Endothelial cell of umbilical vein (primary cell): Measurements from ENCODE around the gene PGA5. TPM values are rescaled to one million over a fixed set of nuclear protein-coding genes. Genes with fewer than 3 reads are reported as not detected.
"Not testable (repeated sequence)": the region's sequence is repeated elsewhere in the genome, so short reads cannot be mapped to it uniquely, and the experiment has no call there.

Source experiments
- BruUV-seq: library from RNA; stranded (reverse); fragments of 400-500 nt; replicated peaks from 2 replicates; lab custom pipeline; 2021; lab: Mats Ljungman, UMichigan
- CTCF ChIA-PET: fragments of 300-600, 350-600 bp; sonication (Branson Sonifier 250); formaldehyde crosslinking; loops from one replicate; lab custom pipeline; 2021; ENCODE audit warnings: antibody characterized with exemption, inconsistent platforms; lab: Charles Lee
- POLR2A ChIA-PET: fragments of 300-600, 350-600 bp; sonication (Branson Sonifier 250); formaldehyde crosslinking; loops from one replicate; lab custom pipeline; 2021; ENCODE audit warnings: antibody characterized with exemption, inconsistent platforms; lab: Charles Lee
- DNase-seq: peaks from one replicate; pipeline ENCODE4 v3.0.0-alpha.2; 2011; ENCODE audit warnings: low read depth, low spot score
- FAIRE-seq: peaks from 2 replicates; lab custom pipeline; 2011; peaks lifted over from hg19 to GRCh38; lab: Jason Lieb, UNC
- H2AFZ ChIP-seq: 2 replicates; pipeline ENCODE4 v1.6.0; 2012; ENCODE audit warnings: low read depth, low read length, control low read depth, inconsistent platforms
- H3K27ac ChIP-seq: 2 replicates; pipeline ENCODE4 v1.5.1; 2011; ENCODE audit warnings: low read depth, mild to moderate bottlenecking, control low read depth, low read length, moderate library complexity; ENCODE audit not compliant: insufficient read depth
- H3K27me3 ChIP-seq, 2 experiments: 2 replicates each; pipeline versions ENCODE4 v1.6.0 to v1.6.1; 2011; ENCODE audit warnings: low read length in 2 of 2, mixed read lengths in 1 of 2; ENCODE audit not compliant: control insufficient read depth in 2 of 2, insufficient read depth in 2 of 2
- H3K36me3 ChIP-seq, 2 experiments: 2 replicates in 1 of 2; 3 replicates in 1 of 2; pipeline ENCODE4 v1.5.1; 2011; ENCODE audit warnings: low read length in 2 of 2, mild to moderate bottlenecking in 1 of 2, moderate library complexity in 1 of 2; ENCODE audit not compliant: control insufficient read depth in 2 of 2, insufficient read depth in 2 of 2; ENCODE audit errors: extremely low read depth in 1 of 2
- H3K4me1 ChIP-seq: 3 replicates; pipeline ENCODE4 v1.5.1; 2011; ENCODE audit warnings: mild to moderate bottlenecking, low read length; ENCODE audit not compliant: control insufficient read depth, insufficient read depth; ENCODE audit errors: extremely low read depth
- H3K4me2 ChIP-seq: 2 replicates; pipeline ENCODE4 v1.6.1; 2011; ENCODE audit warnings: low read length, control low read depth, mixed read lengths; ENCODE audit not compliant: insufficient read depth
- H3K4me3 ChIP-seq, 3 experiments: fragments of 200-600 bp in 1 of 3; sonication (generic), shearing (Covaris generic) in 1 of 3; replicated peaks in 1 of 3; 2 replicates each; pipeline ENCODE4 v1.5.1; 2011 to 2016; ENCODE audit warnings: control low read depth in 3 of 3, low read length in 3 of 3, mild to moderate bottlenecking in 2 of 3, inconsistent platforms in 1 of 3, low read depth in 1 of 3, moderate library complexity in 1 of 3; ENCODE audit not compliant: insufficient read depth in 1 of 3
- H3K79me2 ChIP-seq: 2 replicates; pipeline ENCODE4 v1.6.0; 2012; ENCODE audit warnings: low read length, inconsistent platforms; ENCODE audit not compliant: control insufficient read depth, insufficient read depth
- H3K9ac ChIP-seq: replicated peaks from 2 replicates; pipeline ENCODE3; 2011; ENCODE audit warnings: low read length, control low read depth; ENCODE audit not compliant: insufficient read depth; ENCODE audit errors: extremely low read depth
- H3K9me1 ChIP-seq: replicated peaks from 3 replicates; pipeline ENCODE4 v1.6.0; 2011; ENCODE audit warnings: mild to moderate bottlenecking, low read length; ENCODE audit not compliant: control insufficient read depth, insufficient read depth; ENCODE audit errors: extremely low read depth
- H3K9me3 ChIP-seq: replicated peaks from 2 replicates; pipeline ENCODE4 v1.5.1; 2012; ENCODE audit warnings: low read length, inconsistent platforms; ENCODE audit not compliant: control insufficient read depth, insufficient read depth
- H4K20me1 ChIP-seq: replicated peaks from 2 replicates; pipeline ENCODE3; 2011; ENCODE audit warnings: mild to moderate bottlenecking, low read length; ENCODE audit not compliant: control insufficient read depth, insufficient read depth; ENCODE audit errors: extremely low read depth
- dilution Hi-C: fragments of 300-500 bp; cut with MboI; formaldehyde crosslinking; loops from one replicate; pipeline ENCODE4 v1.15.0; 2019; ENCODE audit warnings: low sequenced_read_pairs; ENCODE audit not compliant: extremely low pct_ligation_motif_present
- intact Hi-C: fragments of 100-400 bp; cut with micrococcal nuclease; formaldehyde crosslinking; loops from one replicate; pipeline ENCODE4 v1.10.0; 2022
- polyA plus RNA-seq, 4 experiments: library from polyadenylated mRNA; depleted of rRNA in 3 of 4; stranded (reverse) in 3 of 4; unstranded in 1 of 4; fragments of >200 nt; gene quantifications; 2 replicates each; pipeline versions ENCODE4 v1.2.1 to v1.2.3, GENCODE V29; 2011 to 2012; ENCODE audit warnings: missing spikeins in 1 of 4
- total RNA-seq: library from RNA; stranded (reverse); gene quantifications from 2 replicates; pipeline ENCODE4 v1.2.3, GENCODE V29; 2021

The PGA5 gene
- total and polyA plus RNA-seq, 2 donors (not counting 3 experiments of a cell fraction or from before 2014, with no cell fraction given), result not detected

- H4K20me1 ChIP-seq, H3K4me3 ChIP-seq, dilution Hi-C loops, H3K27ac ChIP-seq, H3K9me1 ChIP-seq, H3K9ac ChIP-seq, H3K4me2 ChIP-seq, POLR2A ChIA-PET, H3K79me2 ChIP-seq, H2AFZ ChIP-seq, H3K9me3 ChIP-seq, H3K4me1 ChIP-seq, BruUV-seq, DNase-seq, CTCF ChIA-PET, intact Hi-C loops, H3K36me3 ChIP-seq, FAIRE-seq, H3K27me3 ChIP-seq: not testable (repeated sequence)
These were observed 7.1 kb downstream of the PGA5 start for GRCh38 chr11:61248071-61248470.

GRCh38 chr11:61249201-61249600 is 8.2 kb downstream of the PGA5 start:
- FAIRE-seq, intact Hi-C loops, BruUV-seq, H3K36me3 ChIP-seq, H3K9me1 ChIP-seq, H3K9me3 ChIP-seq, POLR2A ChIA-PET, H4K20me1 ChIP-seq, H3K4me3 ChIP-seq, H3K4me1 ChIP-seq, DNase-seq, H3K4me2 ChIP-seq, H2AFZ ChIP-seq, H3K27me3 ChIP-seq, H3K79me2 ChIP-seq, H3K27ac ChIP-seq, dilution Hi-C loops, H3K9ac ChIP-seq, CTCF ChIA-PET: not testable (repeated sequence)

GRCh38 chr11:61250796-61251765 is 10.1 kb downstream of the PGA5 start:
- BruUV-seq, dilution Hi-C loops, H3K4me3 ChIP-seq, H3K9me1 ChIP-seq, H3K9me3 ChIP-seq, FAIRE-seq, H3K27ac ChIP-seq, H3K4me1 ChIP-seq, DNase-seq, H3K79me2 ChIP-seq, H3K27me3 ChIP-seq, H3K4me2 ChIP-seq, H3K36me3 ChIP-seq, H3K9ac ChIP-seq, H4K20me1 ChIP-seq, H2AFZ ChIP-seq: not testable (repeated sequence)
- ChIA-PET POLR2A (interaction anchor here (0.9 kb wide), 1 partner anchor 11 kb away, joined by 4 read pairs; no protein-coding TSS in a partner anchor), CTCF (interaction anchor here (1.7 to 5.6 kb wide), 3 partner anchors 11 to 421 kb away, joined by 3 to 81 read pairs (median 7); no protein-coding TSS in a partner anchor)
- intact Hi-C loops, result loop anchor here (10.0 kb wide), 1 partner anchor 84 kb away; the partner anchor contains the start of genes DDB1 and TKFC

DNA sequence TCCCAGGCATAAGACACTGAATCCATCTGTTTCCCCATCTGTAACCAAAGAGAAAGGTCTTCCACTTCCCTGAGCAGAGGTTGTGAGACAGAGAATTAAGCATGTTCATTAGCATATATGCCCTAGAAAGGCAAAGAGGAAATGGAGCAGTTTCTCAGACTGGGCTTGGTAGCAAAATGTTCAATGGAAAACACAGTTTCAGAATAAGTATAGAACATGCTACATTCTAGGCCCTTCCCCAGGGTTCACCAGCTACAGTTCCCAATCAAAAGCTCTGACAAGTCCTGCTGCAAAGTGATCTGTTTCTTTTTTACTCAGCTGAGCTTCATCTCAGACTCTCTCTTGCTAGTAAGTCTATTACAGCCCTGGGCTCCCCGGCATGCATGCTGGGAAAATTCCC is 11.4 kb downstream of the PGA5 start:
- POLR2A ChIA-PET, dilution Hi-C loops, H3K9ac ChIP-seq, H3K79me2 ChIP-seq, FAIRE-seq, H3K4me1 ChIP-seq, H3K9me1 ChIP-seq, H3K9me3 ChIP-seq, H2AFZ ChIP-seq, H4K20me1 ChIP-seq, H3K36me3 ChIP-seq, DNase-seq, H3K27me3 ChIP-seq, H3K4me3 ChIP-seq, BruUV-seq, H3K27ac ChIP-seq, H3K4me2 ChIP-seq: not testable (repeated sequence)
- CTCF ChIA-PET, result interaction anchor here (1.7 to 5.6 kb wide), 4 partner anchors 10 to 422 kb away, joined by 3 to 81 read pairs (median 20); partner anchors contain the start of gene VWCE
- intact Hi-C loops, result loop anchor here (10.0 kb wide), 1 partner anchor 82 kb away; the partner anchor contains the start of genes DDB1 and TKFC
